ENCODE measurements around the gene LCN1.

The LCN1 gene

GRCh38 chr9:135520916-135521607 lies at the start of gene LCN1:
Gene LCN1, plus strand, starts transcription at chr9:135521440. Its CDS starts 58 bp downstream, at chr9:135521498.
- no peak for FAIRE-seq

DNA sequence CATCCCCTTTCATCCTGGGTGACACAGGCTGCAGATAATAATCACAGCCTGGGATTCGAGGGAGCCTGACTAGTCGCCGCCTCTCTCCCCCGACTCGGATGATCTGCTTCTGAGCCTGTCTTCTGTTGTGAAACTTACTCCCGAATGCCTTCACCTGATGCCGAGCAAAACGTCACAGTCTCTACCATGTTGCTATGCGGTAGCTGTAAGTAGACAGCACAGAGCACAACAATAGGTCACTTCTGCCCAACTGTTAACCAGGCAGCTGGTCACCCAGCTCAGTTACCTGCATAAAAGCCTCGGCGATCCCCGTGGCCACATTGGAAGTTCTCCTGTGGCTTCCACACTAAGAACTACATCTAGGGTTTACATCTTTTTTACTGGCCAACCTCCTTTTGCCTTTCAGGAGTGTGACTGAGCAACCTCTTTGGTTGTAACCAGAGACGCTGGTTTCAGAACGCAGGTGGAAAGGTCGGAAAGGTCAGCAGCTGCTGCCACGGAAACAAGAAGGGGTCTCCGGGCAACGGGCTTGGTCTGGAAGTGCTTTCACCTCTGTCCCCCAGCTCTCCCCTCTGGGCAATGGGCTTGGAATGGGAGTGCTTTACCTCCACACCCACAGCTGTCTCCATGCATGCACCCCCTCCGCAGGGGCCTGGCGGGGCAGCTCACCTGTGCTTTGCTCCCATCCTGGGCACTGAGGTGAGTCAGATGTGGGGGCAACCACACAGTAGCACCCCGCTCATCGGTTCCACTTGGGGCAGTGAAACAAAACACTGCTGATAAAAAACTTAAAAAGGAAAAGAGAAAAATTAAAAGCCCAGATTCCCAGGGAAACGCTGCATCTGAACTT lies 49.2 kb upstream of the LCN1 start:
- no peak for FAIRE-seq

- no peak for FAIRE-seq
Measured at GRCh38 chr9:135473972-135474543, 47.2 kb upstream of the LCN1 start.

- FAIRE-seq: no peak
Measured at GRCh38 chr9:135474915-135475314, 46.3 kb upstream of the LCN1 start.

DNA sequence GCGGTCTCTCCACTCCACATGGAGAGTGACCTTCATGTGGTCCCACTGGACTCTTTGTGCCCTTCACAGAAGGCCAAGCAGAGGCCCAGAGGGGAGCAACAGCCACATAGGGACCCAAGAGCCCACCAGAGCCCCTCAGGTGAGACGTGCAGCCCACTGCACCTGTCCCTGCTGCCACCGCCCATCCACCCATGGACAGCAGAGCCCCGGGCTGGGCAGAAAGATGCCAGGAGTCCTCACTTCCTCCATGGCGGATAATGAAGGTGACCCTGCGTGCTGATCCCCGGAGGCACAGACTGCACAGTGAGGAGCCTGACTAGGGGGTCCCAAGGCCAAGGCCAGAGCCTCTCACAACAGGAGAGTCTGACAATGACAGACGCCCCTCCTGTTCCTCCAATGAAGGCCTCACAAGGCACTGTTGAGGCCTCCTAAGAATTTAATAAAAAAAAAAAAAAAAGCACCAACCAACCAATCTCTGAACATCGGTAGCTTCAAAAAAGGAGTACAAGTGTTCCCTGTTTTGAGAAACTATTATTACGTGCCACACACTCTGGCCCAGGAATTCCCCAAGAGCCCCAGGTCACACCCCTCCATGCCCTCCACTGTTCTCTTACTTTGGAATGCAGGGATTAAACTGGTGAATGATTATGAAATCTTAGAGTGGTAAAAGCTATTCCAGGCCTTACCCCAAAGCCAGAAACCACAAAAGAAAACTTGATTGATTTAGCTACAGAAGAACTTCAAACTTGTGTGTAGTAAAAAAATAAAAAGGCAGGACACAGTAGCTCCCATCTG lies 44.5 kb upstream of the LCN1 start:
- FAIRE-seq: no peak

DNA sequence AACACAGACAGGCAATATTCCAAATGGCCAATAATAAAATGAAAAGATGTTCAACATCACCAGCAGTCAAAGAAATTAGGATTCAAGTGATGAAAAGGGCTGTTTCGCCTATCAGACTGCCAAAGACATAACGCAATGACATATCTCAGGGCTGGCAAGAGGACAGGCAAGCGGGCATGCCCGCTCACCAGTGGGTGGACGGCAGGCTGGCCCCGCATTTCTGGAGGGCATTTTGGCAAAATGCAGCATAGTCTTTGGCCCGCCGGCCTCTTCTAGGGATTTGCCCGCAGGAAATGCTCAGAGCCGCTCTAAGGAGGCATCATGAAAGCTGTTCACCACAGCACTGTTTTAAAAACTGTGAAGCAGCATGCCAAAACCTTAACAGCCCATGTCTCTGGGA lies 43.0 kb upstream of the LCN1 start:
- no peak for FAIRE-seq

GRCh38 chr9:135478829-135479468 lies 42.3 kb upstream of the LCN1 start:
- no peak for FAIRE-seq

DNA sequence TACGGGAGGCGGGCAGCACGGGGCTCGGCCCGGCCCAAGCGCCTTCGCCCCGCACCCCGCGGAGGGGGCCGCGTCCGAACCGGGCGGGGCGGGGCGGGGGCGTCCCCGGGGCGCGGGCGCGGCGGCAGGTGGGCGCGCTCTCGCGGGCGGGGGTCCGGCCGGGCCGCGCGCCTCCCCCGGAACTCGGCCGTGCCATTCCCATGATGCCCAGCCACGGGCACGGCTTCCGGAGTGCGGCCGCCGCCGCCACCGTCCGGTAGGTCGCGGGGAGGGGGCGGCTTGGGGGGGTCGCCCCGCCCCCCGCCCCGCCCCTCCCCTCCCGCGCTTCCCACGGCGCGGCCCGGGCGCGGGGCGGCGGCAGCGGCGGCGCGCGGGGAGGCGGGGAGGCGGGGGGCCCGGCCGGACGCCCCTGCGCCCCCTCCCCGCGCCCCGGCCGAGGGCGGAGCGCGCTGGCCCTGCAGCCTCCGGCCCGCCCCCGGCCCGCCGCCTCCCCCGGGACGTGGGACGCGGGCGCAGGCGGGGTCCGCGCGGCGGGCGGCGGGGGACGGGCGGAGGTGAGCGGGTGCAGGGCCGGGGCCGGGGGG lies 41.7 kb upstream of the LCN1 start, which contains the start of gene PPP1R26:
Gene PPP1R26, plus strand, starts transcription at position 314 of the 584 bp plus-strand sequence. CDS start 4,729 bp downstream, outside the sequence.
- no peak for FAIRE-seq

- FAIRE-seq: no peak
Measured at GRCh38 chr9:135480071-135480939, 40.9 kb upstream of the LCN1 start.

DNA sequence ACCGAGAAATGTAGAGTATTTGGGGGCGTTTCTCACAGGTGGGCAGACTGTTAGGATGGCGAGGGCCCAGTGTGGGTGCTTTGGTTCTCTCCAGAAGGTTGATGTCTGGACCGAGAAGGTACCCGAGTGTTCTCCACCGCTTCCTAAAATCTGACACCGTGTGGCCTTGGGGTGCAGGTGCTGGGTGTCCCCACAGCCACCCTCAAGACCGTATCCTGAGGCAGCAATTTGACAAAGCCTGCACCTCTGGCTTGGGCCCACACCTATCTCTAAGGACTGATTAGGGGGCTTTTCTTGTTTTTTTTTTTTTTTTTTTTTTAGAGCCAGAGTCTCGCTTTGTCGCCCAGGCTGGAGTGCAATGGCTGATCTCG lies 40.3 kb upstream of the LCN1 start:
- no peak for FAIRE-seq

- FAIRE-seq: no peak
Measured at GRCh38 chr9:135482015-135482754, 39.1 kb upstream of the LCN1 start.

DNA sequence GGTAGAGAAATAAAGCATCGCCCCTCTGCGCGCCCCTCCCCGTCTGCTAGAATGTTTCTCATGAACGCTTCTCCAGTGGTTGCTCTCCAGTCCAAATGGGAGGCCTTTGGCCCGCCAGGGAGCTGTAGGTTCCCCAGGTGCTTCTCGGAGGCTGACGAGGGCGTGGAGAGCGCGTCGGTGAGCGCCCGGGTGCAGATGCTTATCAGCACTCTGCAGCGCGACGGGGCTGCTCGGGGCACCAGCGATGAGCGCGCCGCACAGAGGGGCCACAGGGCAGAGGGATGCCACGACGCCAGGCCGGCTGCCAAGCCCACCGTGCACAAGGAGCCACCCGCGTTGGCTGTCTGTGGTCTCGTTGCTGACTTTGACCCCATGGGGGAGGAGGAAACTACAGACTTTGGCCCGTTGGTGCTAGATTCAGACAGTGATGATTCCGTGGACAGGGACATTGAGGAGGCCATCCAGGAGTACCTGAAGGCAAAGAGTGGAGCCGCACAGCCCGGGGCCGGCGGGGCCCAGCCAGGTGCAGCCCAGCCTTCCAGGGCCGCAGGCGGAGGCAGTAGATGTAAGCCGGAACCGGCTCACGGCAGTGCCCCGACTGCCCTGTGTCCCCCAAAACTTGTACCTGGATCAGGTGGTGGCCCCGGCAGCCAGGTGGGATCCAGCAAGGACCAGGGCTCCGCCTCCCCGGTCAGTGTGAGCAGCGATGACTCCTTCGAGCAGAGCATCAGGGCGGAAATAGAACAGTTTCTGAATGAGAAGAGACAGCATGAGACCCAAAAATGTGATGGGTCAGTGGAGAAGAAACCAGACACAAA lies 36.6 kb upstream of the LCN1 start:
- FAIRE-seq: no peak

DNA sequence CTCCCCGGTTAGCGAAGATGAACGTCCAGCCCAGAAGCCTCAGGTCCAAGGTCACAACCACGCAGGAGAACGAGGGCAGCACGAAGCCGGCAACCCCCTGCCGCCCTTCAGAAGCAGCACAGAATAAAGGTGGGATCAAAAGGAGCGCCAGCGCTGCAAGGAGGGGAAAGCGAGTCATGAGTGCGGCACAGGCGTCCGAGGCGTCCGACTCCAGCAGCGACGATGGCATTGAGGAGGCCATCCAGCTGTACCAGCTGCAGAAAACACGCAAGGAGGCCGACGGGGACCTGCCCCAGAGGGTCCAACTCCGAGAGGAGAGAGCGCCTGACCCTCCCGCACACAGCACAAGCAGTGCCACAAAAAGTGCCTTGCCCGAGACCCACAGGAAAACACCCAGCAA lies 35.9 kb upstream of the LCN1 start:
- FAIRE-seq: no peak

DNA sequence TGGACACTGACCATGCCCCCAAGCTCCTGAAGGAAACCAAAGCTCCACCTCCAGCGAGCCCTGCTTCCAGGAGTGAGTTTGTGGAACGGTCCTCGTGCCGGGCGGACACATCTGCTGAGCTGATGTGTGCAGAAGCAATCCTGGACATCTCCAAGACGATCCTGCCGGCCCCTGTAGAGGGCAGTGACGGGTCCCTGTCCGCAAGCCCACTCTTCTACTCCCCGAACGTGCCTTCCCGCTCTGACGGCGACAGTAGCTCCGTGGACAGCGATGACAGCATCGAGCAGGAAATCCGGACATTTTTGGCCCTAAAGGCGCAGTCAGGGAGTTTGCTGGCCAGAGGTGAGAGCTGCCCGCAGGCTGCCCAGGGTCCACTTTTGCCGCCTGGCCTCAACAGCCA lies 35.4 kb upstream of the LCN1 start:
- FAIRE-seq: no peak

DNA sequence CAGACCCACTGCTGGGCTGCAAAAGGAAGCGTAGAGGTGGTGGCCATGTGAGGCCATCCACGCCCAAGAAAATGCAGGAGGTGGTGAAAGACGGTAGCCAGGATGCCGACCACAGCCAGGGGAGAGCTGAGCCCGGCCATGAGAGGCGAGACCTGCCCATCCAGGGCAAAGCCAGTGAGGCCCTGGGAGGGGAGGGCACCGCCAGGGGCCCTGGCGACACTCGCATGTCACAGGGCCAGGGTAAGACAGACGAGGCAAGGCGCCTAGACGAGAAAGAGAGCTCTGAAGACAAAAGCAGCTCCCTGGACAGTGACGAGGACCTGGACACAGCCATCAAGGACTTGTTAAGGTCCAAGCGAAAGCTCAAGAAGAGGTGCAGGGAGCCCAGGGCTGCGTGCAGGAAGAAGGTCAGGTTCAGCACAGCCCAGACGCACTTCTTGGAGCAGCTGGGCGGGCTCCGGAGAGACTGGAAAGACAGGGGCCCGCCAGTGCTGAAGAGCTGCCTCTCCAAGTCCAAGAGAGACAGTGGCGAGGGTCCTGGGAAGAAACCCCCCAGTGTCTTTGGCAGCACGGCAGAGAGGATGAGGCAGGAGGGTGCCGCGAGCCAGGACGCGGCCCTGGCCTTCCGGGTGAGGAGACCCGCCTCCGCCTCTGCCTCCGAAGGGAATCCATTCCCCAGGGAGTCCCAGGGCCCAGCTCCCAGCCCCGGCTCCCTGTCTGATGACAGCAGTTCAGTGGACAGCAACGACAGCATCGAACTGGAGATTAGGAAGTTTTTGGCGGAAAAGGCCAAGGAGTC lies 34.8 kb upstream of the LCN1 start:
- no peak for FAIRE-seq

DNA sequence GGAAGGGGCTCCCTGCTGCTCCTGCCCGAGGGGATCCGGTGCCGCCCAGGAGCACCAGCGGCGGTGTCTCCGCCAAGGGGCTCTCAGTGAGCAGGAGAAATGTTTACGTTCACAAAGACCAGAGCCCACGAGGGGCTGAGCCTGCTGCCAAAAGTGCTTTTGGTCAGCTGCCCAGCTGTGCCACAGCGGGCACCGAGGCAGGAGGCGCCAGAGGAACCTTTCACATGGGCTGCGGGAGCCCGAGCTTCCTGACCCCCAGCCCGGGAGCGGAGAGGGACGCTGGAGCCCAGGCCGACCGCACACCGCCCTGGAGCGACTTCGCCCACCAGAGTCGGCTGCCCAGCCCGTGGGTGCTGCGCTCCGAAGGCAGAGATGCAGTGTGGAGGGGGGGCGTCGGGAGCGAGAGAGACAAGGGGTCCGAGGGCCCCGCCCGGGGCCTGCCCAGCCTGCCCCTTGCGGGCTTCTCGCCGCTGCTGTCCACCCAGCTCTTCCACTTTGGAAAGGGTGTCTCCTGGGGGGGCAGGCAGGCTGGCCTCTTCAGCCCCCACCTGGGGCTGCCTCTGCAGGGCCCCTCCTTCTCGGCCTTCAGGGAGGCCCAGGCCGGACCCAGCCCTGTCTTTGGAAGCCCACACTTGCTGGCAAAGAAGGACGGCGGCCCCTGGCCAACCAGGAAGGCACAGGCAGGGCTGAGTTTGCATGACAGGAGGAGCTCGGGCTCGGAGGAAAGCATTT lies 33.8 kb upstream of the LCN1 start:
- no peak for FAIRE-seq

- no peak for FAIRE-seq
Measured at GRCh38 chr9:135488013-135488330, 33.3 kb upstream of the LCN1 start.

- no peak for FAIRE-seq
Measured at GRCh38 chr9:135488527-135488926, 32.7 kb upstream of the LCN1 start.
